HG03135 (cell line): ENCODE data around the gene CREB3L1.

ENCODE experiments used
- ATAC-seq: cut with Tn5 transposase; IDR thresholded peaks from one replicate; pipeline ENCODE4 v1.9.1; 2021; ENCODE audit warnings: mild to moderate bottlenecking, moderate library complexity; ENCODE audit not compliant: unreplicated experiment

The CREB3L1 gene

GRCh38 chr11:46363031-46363407 is 85.6 kb downstream of the CREB3L1 start:
- no peak for ATAC-seq

- ATAC-seq, result no peak
These were observed 86.1 kb downstream of the CREB3L1 start for GRCh38 chr11:46363455-46364005.

- no peak for ATAC-seq
These were observed 86.6 kb downstream of the CREB3L1 start for GRCh38 chr11:46364056-46364455.

GRCh38 chr11:46364791-46365190 is 87.3 kb downstream of the CREB3L1 start:
- ATAC-seq, result no peak

GRCh38 chr11:46366260-46366659 is 88.8 kb downstream of the CREB3L1 start:
- ATAC-seq, result no peak

- no peak for ATAC-seq
These were observed 89.2 kb downstream of the CREB3L1 start for GRCh38 chr11:46366661-46367161.

GRCh38 chr11:46367244-46367915 is 89.9 kb downstream of the CREB3L1 start:
- ATAC-seq, result peak; percentile 61

GRCh38 chr11:46367916-46368267 is 90.4 kb downstream of the CREB3L1 start:
- ATAC-seq, result no peak

GRCh38 chr11:46369458-46370152 is 92.1 kb downstream of the CREB3L1 start:
- peak; percentile 59 for ATAC-seq

GRCh38 chr11:46370253-46370652 is 92.8 kb downstream of the CREB3L1 start:
- no peak for ATAC-seq
